ENCODE measurements around the gene TRAK1.

TRAK1 gene

DNA sequence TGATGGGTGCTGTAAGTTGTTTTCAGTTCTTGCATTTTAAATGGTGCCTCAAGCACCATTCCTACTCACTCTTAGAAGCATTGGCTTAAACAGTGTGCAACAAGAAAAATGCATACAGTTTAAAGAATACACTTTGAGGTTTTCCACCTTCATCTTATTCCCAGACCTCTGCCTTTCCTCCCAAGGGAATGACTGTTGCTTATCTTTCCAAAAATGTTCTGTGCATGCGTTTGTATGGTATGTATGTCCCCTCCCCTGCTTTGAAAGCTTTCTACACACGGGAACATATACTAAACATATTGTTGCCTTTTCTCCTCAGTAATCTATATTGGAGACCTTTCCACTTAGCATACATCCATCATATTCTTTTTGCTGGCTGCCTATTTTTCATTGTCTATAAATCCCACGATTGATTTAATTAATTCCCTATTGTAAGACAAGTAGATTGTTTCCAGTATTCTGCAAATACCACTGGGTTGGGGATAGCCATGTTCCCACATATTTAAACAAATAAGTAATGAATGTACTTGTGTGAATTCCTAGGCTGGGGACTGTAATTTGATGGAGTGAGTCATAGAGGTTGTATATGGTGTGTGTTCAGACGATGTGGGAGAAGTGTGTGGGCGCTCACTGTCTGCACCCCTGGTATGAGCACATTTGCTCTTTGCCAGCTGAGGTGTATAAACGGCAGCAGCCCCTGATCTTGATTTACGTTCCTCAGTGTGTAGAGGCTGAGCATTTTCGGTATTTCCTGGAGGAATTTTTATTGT lies 5.8 kb downstream of the TRAK1 start:
- H3K27me3 ChIP-seq: no peaks in the 10 kb centered on the region
- no peak for DNase-seq
- no peak overlapping the region for H3K4me3 ChIP-seq
- peaks cover 0 to 71% (median 41%) of the 10 kb centered on the region in 4 donors for H3K4me1 ChIP-seq
- TF ChIP-seq, protein P1, sequence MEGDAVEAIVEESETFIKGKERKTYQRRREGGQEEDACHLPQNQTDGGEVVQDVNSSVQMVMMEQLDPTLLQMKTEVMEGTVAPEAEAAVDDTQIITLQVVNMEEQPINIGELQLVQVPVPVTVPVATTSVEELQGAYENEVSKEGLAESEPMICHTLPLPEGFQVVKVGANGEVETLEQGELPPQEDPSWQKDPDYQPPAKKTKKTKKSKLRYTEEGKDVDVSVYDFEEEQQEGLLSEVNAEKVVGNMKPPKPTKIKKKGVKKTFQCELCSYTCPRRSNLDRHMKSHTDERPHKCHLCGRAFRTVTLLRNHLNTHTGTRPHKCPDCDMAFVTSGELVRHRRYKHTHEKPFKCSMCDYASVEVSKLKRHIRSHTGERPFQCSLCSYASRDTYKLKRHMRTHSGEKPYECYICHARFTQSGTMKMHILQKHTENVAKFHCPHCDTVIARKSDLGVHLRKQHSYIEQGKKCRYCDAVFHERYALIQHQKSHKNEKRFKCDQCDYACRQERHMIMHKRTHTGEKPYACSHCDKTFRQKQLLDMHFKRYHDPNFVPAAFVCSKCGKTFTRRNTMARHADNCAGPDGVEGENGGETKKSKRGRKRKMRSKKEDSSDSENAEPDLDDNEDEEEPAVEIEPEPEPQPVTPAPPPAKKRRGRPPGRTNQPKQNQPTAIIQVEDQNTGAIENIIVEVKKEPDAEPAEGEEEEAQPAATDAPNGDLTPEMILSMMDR (IDR thresholded peaks at IDR 0.05): no peak
- no peaks in the 10 kb centered on the region for H3K36me3 ChIP-seq
- no peaks in the 10 kb centered on the region for H3K9me3 ChIP-seq
- H3K27ac ChIP-seq: no peak overlapping the region
- intact Hi-C loops (cut with DNase I; ENCODE audit: low total_unique reads): loop anchor here (5.0 kb wide), 2 partner anchors 85 to 135 kb away; partner anchors contain the start of gene ULK4

DNA sequence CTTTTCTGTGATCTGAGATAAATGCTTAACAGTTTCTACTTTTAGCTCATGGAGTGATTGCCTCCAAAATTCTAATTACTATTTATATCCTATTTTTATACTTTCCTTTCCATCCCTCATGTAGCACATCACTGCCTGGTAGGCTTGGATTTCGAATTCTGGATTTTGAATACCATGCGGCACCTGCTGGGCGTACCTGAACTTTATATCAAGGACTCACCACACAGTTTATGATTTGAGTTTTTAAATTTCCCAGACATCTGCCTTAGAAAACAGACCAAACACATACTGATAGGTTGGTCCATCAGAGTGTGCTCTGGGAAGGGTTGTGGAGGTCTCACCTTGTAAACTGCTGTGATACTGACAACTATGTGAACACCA lies 6.4 kb downstream of the TRAK1 start:
- Histone ChIP-seq H3K4me1 (peaks cover 0 to 71% (median 39%) of the 10 kb centered on the region in 4 donors), H3K4me3 (no peak overlapping the region), H3K36me3 (no peaks in the 10 kb centered on the region), H3K27ac (no peak overlapping the region), H3K9me3 (no peaks in the 10 kb centered on the region), H3K27me3 (no peaks in the 10 kb centered on the region)
- intact Hi-C loops (cut with DNase I; ENCODE audit: low total_unique reads): loop anchor here (5.0 kb wide), 2 partner anchors 85 to 135 kb away; partner anchors contain the start of gene ULK4
- TF ChIP-seq, protein P1 (IDR thresholded peaks at IDR 0.05): peak; percentile 10 to 22
- DNase-seq: no peak

DNA sequence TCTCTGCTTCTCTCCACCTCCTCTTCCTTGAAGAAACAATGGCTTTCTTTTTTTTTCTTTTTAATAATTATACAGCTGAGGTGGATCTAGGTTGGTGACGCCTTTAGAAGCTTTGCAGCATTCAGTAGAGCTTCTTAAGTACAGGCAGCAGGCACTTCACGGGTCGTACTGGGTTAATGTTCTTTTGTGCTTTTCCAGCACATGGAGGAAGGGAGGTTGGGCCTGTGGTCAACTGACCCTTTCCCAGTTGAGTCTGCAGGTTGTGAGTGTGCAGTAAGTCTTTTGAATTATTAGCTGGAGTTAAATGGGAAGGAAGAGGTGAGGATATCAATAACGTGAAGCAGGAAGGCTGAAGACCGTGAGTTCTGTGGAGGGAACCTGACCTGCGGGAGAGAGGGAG lies 7.0 kb downstream of the TRAK1 start:
- Histone ChIP-seq H3K27me3 (no peaks in the 10 kb centered on the region), H3K4me1 (peaks cover 0 to 70% (median 42%) of the 10 kb centered on the region in 4 donors), H3K27ac (no peak overlapping the region), H3K4me3 (no peak overlapping the region), H3K9me3 (no peaks in the 10 kb centered on the region), H3K36me3 (no peaks in the 10 kb centered on the region)
- TF ChIP-seq, protein P1 (IDR thresholded peaks at IDR 0.05): no peak
- intact Hi-C loops (cut with DNase I; ENCODE audit: low total_unique reads): loop anchor here (5.0 kb wide), 2 partner anchors 86 to 136 kb away; partner anchors contain the start of gene ULK4
- DNase-seq: no peak

DNA sequence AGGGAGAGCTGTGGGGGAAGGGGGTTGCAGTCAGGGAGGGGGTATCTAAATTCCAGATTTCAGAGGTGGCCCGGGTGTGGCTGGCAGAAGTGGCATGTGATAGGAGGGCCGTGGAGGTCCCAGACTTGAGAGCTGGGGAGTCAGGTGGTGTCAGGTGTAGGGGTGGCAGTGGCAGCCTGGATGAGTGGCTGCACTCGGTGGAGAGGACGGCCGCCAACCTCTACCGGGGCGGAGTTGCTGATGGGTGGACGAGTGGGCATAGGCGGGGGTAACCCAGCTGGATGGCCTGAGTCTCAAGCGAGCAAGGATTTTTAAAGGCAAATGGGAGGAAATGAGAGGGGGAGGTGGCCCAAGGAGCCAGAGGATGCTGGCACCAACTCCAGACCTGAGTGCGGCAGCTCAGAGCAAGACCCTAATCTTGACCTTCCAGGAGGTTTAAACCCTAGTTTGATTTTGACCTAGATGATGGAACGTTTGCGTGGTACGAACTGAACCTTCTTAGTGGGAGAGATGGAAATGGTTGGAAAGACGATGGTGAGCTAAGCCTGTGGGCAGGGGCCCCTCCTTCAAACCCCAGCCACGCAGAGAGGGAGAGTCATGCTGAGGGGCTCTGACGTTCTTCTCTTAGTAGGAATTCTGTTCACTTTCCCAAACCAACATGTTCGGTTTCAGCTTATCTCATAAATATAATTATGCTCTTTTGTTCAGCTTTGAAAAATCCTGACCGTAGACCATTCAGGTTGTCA lies 8.0 kb downstream of the TRAK1 start:
- TF ChIP-seq, protein P1 (IDR thresholded peaks at IDR 0.05): no peak
- Histone ChIP-seq H3K4me3 (no peak overlapping the region), H3K4me1 (peaks cover 0 to 64% (median 41%) of the 10 kb centered on the region in 4 donors), H3K27me3 (no peaks in the 10 kb centered on the region), H3K27ac (peak overlapping the region; percentile 8 to 75), H3K36me3 (peaks cover 0 to 5% (median 0%) of the 10 kb centered on the region in 3 donors), H3K9me3 (no peaks in the 10 kb centered on the region)
- DNase-seq: no peak
- intact Hi-C loops (cut with DNase I; ENCODE audit: low total_unique reads): loop anchor here (5.0 kb wide), 2 partner anchors 87 to 137 kb away; partner anchors contain the start of gene ULK4

DNA sequence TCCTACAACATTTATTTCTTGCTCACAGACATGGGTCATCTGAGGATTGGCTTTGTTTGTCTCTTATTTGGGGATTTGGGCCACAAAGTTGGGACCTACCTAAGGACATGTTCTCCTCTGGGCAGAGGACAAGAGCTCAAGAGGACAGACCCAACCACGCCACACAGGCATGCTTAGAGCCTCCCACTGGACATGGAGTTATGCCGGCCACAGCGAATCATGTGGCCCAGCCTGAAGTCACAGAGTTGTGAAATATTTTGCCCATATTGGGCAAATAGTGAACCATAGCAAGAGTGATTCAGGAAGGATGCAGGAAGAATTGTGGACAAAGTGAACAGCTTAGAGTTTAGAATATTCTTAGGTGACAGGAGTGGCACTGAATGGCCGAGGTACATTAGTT lies 9.9 kb downstream of the TRAK1 start:
- TF ChIP-seq, protein P1 (IDR thresholded peaks at IDR 0.05): no peak
- Histone ChIP-seq H3K4me3 (no peak overlapping the region), H3K9me3 (no peaks in the 10 kb centered on the region), H3K27me3 (no peaks in the 10 kb centered on the region), H3K27ac (peak overlapping the region; percentile 67 to 75), H3K36me3 (peaks cover 0 to 6% (median 0%) of the 10 kb centered on the region in 3 donors), H3K4me1 (peaks cover 0 to 60% (median 40%) of the 10 kb centered on the region in 4 donors)
- peak; percentile 80 to 86 for DNase-seq
- intact Hi-C loops (cut with DNase I; ENCODE audit: low total_unique reads): loop anchor here (5.0 kb wide), 1 partner anchor 209 kb away; no protein-coding TSS in a partner anchor

Data from tibial artery (tissue), 4 donors.